Mammary microvascular endothelial cell (primary cell): ENCODE data around the gene HACE1. TPM values are rescaled to one million over a fixed set of nuclear protein-coding genes. Genes with fewer than 3 reads are reported as not detected.

ENCODE experiments used
- total RNA-seq: library from RNA; depleted of rRNA; stranded (reverse); fragments of >200 nt; gene quantifications from 2 replicates; pipeline ENCODE4 v1.2.3, GENCODE V29; 2015

The HACE1 gene, protein sequence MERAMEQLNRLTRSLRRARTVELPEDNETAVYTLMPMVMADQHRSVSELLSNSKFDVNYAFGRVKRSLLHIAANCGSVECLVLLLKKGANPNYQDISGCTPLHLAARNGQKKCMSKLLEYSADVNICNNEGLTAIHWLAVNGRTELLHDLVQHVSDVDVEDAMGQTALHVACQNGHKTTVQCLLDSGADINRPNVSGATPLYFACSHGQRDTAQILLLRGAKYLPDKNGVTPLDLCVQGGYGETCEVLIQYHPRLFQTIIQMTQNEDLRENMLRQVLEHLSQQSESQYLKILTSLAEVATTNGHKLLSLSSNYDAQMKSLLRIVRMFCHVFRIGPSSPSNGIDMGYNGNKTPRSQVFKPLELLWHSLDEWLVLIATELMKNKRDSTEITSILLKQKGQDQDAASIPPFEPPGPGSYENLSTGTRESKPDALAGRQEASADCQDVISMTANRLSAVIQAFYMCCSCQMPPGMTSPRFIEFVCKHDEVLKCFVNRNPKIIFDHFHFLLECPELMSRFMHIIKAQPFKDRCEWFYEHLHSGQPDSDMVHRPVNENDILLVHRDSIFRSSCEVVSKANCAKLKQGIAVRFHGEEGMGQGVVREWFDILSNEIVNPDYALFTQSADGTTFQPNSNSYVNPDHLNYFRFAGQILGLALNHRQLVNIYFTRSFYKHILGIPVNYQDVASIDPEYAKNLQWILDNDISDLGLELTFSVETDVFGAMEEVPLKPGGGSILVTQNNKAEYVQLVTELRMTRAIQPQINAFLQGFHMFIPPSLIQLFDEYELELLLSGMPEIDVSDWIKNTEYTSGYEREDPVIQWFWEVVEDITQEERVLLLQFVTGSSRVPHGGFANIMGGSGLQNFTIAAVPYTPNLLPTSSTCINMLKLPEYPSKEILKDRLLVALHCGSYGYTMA
- 7.4 and 7.5 TPM in 2 replicates for total RNA-seq

DNA sequence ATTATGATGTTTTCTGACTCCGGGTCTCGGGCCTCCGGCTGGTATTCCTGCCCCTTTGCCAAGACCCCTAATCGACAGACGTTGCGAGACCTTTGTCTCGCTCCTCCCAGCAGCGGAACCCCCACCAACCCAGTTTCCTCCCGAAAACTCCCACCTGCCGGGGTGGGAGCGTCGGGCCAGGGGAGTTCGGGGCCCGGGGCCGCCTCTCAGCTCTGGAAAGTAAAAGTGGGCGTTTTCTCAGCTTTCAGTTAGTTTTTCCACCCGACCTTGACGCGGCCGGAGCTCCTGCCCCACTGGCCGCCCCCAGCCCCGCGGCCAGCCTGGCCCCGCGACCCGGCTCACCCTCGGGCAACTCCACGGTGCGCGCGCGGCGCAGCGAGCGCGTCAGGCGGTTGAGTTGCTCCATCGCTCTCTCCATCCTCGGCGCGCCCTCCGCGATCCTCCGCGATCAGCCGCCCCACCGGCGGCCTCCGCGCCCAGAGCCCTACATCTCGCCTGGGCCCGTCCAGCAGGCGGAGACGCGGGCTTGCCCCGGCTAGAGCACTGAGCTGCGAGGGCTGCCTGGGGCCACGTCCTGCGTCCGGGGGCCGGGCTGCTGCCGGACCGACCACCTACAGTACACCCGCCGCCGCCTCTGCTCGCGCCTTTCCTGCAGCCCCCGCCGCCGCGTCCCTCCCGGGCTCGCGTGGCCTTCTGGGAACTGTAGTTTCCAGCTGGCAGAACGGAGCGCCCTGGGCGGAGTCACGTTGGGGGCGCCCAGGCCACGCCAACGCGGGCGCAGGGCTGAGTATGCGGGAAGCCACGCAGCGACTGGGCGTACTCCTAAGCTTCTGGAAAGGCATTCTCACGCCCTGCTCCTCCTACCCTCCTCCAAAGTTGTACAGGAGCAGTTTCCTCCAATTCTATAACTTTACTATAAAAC is at the start of gene HACE1:
Gene HACE1, minus strand, starts transcription at position 695 of the 922 bp plus-strand sequence. Its CDS starts 277 bp downstream, at position 418.

Other genes starting within 250 kb of the HACE1 start
- gene LIN28B, start 97.2 kb upstream of the HACE1 start, total RNA-seq = not detected in 2 replicates